ENCODE results near the gene GDF15.

The GDF15 gene

GRCh38 chr19:18423258-18424020 is 37.5 kb downstream of the GDF15 start:
- TF ChIP-seq FOXP2 (optimal IDR thresholded peaks at IDR 0.05; ENCODE audit: control extremely low read depth, extremely low read length, insufficient read depth) (no peak), POLR2AphosphoS5 (IDR thresholded peaks at IDR 0.05; ENCODE audit: borderline replicate concordance, low read depth, low read length) (no peak), EZH2 (IDR thresholded peaks at IDR 0.05) (no peak)
- no peak overlapping the region for H3K27ac ChIP-seq
- no peaks in the 10 kb centered on the region; the same call in 1 of the 2 replicates for H3K36me3 ChIP-seq (ENCODE audit: insufficient read depth, low read length)

GRCh38 chr19:18424122-18424889 is 38.3 kb downstream of the GDF15 start:
- TF ChIP-seq EZH2 (IDR thresholded peaks at IDR 0.05) = no peak
- no peak for TF ChIP-seq POLR2AphosphoS5 (IDR thresholded peaks at IDR 0.05; ENCODE audit: borderline replicate concordance, low read depth, low read length)
- TF ChIP-seq FOXP2 (optimal IDR thresholded peaks at IDR 0.05; ENCODE audit: control extremely low read depth, extremely low read length, insufficient read depth) = no peak
- Histone ChIP-seq H3K4me3 (no peak overlapping the region), H3K27ac (no peak overlapping the region)

More at GRCh38 chr19:18423258-18424020, 37.5 kb downstream of the GDF15 start:
- DNase-seq (ENCODE audit: low read depth, low spot score) = no peak
- Histone ChIP-seq H3K9ac (ENCODE audit: insufficient read length) (no peak overlapping the region), H3K9me3 (ENCODE audit: low read depth, low read length) (no peaks in the 10 kb centered on the region), H3K4me3 (no peak overlapping the region)

GRCh38 chr19:18424890-18425514 is 39.0 kb downstream of the GDF15 start:
- TF ChIP-seq POLR2AphosphoS5 (IDR thresholded peaks at IDR 0.05; ENCODE audit: borderline replicate concordance, low read depth, low read length) = no peak
- Histone ChIP-seq H3K4me3 (no peak overlapping the region), H3K27ac (no peak overlapping the region)

More at GRCh38 chr19:18424122-18424889, 38.3 kb downstream of the GDF15 start:
- DNase-seq (ENCODE audit: low read depth, low spot score) = no peak
- no peaks in the 10 kb centered on the region; the same call in 1 of the 2 replicates for H3K36me3 ChIP-seq (ENCODE audit: insufficient read depth, low read length)
- H3K9ac ChIP-seq (ENCODE audit: insufficient read length) = no peak overlapping the region
- H3K9me3 ChIP-seq (ENCODE audit: low read depth, low read length) = no peaks in the 10 kb centered on the region

GRCh38 chr19:18425515-18426415 is 39.8 kb downstream of the GDF15 start:
- no peak for TF ChIP-seq POLR2AphosphoS5 (IDR thresholded peaks at IDR 0.05; ENCODE audit: borderline replicate concordance, low read depth, low read length)
- TF ChIP-seq EZH2 (IDR thresholded peaks at IDR 0.05) = no peak
- no peak for TF ChIP-seq FOXP2 (optimal IDR thresholded peaks at IDR 0.05; ENCODE audit: control extremely low read depth, extremely low read length, insufficient read depth)
- DNase-seq (ENCODE audit: low read depth, low spot score) = no peak
- Histone ChIP-seq H3K27ac (peak overlapping the region; percentile 64), H3K4me3 (no peak overlapping the region), H3K36me3 (ENCODE audit: insufficient read depth, low read length) (peaks cover 4% of the 10 kb centered on the region; the same call in 1 of the 2 replicates), H3K9me3 (ENCODE audit: low read depth, low read length) (no peaks in the 10 kb centered on the region), H3K9ac (ENCODE audit: insufficient read length) (no peak overlapping the region)

More at GRCh38 chr19:18424890-18425514, 39.0 kb downstream of the GDF15 start:
- H3K36me3 ChIP-seq (ENCODE audit: insufficient read depth, low read length) = no peaks in the 10 kb centered on the region; the same call in 1 of the 2 replicates
- H3K9me3 ChIP-seq (ENCODE audit: low read depth, low read length) = no peaks in the 10 kb centered on the region
- no peak overlapping the region for H3K9ac ChIP-seq (ENCODE audit: insufficient read length)
- DNase-seq (ENCODE audit: low read depth, low spot score) = no peak

GRCh38 chr19:18426416-18426767 is 40.4 kb downstream of the GDF15 start:
- Histone ChIP-seq H3K9me3 (ENCODE audit: low read depth, low read length) (no peaks in the 10 kb centered on the region), H3K4me3 (no peak overlapping the region), H3K27ac (peak overlapping the region; percentile 64), H3K36me3 (ENCODE audit: insufficient read depth, low read length) (peaks cover 4% of the 10 kb centered on the region; the same call in 1 of the 2 replicates), H3K9ac (ENCODE audit: insufficient read length) (no peak overlapping the region)
- TF ChIP-seq POLR2AphosphoS5 (IDR thresholded peaks at IDR 0.05; ENCODE audit: borderline replicate concordance, low read depth, low read length) (no peak), FOXP2 (optimal IDR thresholded peaks at IDR 0.05; ENCODE audit: control extremely low read depth, extremely low read length, insufficient read depth) (no peak), EZH2 (IDR thresholded peaks at IDR 0.05) (no peak)
- DNase-seq (ENCODE audit: low read depth, low spot score) = no peak

- Histone ChIP-seq H3K4me3 (no peak overlapping the region), H3K27ac (no peak overlapping the region; the same call in 1 of the 2 replicates), H3K9ac (ENCODE audit: insufficient read length) (no peak overlapping the region), H3K36me3 (ENCODE audit: insufficient read depth, low read length) (peaks cover 4% of the 10 kb centered on the region; the same call in 1 of the 2 replicates), H3K9me3 (ENCODE audit: low read depth, low read length) (no peaks in the 10 kb centered on the region)
- no peak for TF ChIP-seq POLR2AphosphoS5 (IDR thresholded peaks at IDR 0.05; ENCODE audit: borderline replicate concordance, low read depth, low read length)
- no peak for TF ChIP-seq FOXP2 (optimal IDR thresholded peaks at IDR 0.05; ENCODE audit: control extremely low read depth, extremely low read length, insufficient read depth)
- no peak for TF ChIP-seq EZH2 (IDR thresholded peaks at IDR 0.05)
- DNase-seq (ENCODE audit: low read depth, low spot score) = no peak
Observed at GRCh38 chr19:18427080-18427742, 41.3 kb downstream of the GDF15 start.

GRCh38 chr19:18427743-18428113 is 41.8 kb downstream of the GDF15 start:
- no peaks in the 10 kb centered on the region for H3K9me3 ChIP-seq (ENCODE audit: low read depth, low read length)
- no peak overlapping the region for H3K9ac ChIP-seq (ENCODE audit: insufficient read length)
- DNase-seq (ENCODE audit: low read depth, low spot score) = no peak
- peaks cover 4% of the 10 kb centered on the region; the same call in 1 of the 2 replicates for H3K36me3 ChIP-seq (ENCODE audit: insufficient read depth, low read length)
- no peak for TF ChIP-seq FOXP2 (optimal IDR thresholded peaks at IDR 0.05; ENCODE audit: control extremely low read depth, extremely low read length, insufficient read depth)
- no peak for TF ChIP-seq EZH2 (IDR thresholded peaks at IDR 0.05)
- TF ChIP-seq POLR2AphosphoS5 (IDR thresholded peaks at IDR 0.05; ENCODE audit: borderline replicate concordance, low read depth, low read length) = no peak
- H3K4me3 ChIP-seq = no peak overlapping the region
- 0 out of 2 replicates have a peak overlapping the region, but pooled peaks have one; percentile 31 for H3K27ac ChIP-seq
